Measurements from ENCODE around the gene CDK12.

GRCh38 chr17:39581071-39581758 lies 119.9 kb downstream of the CDK12 start:
- TF ChIP-seq, protein P1, sequence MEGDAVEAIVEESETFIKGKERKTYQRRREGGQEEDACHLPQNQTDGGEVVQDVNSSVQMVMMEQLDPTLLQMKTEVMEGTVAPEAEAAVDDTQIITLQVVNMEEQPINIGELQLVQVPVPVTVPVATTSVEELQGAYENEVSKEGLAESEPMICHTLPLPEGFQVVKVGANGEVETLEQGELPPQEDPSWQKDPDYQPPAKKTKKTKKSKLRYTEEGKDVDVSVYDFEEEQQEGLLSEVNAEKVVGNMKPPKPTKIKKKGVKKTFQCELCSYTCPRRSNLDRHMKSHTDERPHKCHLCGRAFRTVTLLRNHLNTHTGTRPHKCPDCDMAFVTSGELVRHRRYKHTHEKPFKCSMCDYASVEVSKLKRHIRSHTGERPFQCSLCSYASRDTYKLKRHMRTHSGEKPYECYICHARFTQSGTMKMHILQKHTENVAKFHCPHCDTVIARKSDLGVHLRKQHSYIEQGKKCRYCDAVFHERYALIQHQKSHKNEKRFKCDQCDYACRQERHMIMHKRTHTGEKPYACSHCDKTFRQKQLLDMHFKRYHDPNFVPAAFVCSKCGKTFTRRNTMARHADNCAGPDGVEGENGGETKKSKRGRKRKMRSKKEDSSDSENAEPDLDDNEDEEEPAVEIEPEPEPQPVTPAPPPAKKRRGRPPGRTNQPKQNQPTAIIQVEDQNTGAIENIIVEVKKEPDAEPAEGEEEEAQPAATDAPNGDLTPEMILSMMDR (IDR thresholded peaks at IDR 0.05; ENCODE audit: poor library complexity) = no peak
- TF ChIP-seq EZH2phosphoT487 (IDR thresholded peaks at IDR 0.05; ENCODE audit: low read depth, severe bottlenecking, unreplicated experiment) (no peak), EZH2 (IDR thresholded peaks at IDR 0.05; ENCODE audit: borderline replicate concordance) (no peak)

Measured in hepatocyte (in vitro differentiated cells).